Left renal pelvis (tissue), 4 donors: ENCODE results near the gene CHST3. TPM values are rescaled to one million over a fixed set of nuclear protein-coding genes. Genes with fewer than 3 reads are reported as not detected.
"Not testable (repeated sequence)": the region's sequence is repeated elsewhere in the genome, so short reads cannot be mapped to it uniquely, and the experiment has no call there.

Source experiments
- DNase-seq, 4 donors: peaks; one replicate each; pipeline ENCODE4 v3.0.0-alpha.2; 2013; ENCODE audit warnings: low read depth in 4 of 4, low spot score in 3 of 4
- polyA plus RNA-seq, 4 donors: library from polyadenylated mRNA; unstranded; fragments of 120-200 nt; gene quantifications; one replicate each; pipeline ENCODE4 v1.2.1, GENCODE V29; 2013; ENCODE audit not compliant: insufficient read length in 4 of 4

The CHST3 gene
- polyA plus RNA-seq, 4 donors, result 15.9 to 19.9 (median 18.7) TPM

GRCh38 chr10:72026278-72027111 lies 62.3 kb downstream of the CHST3 start:
- DNase-seq, result no peak

- DNase-seq, result no peak
Measured at GRCh38 chr10:72027498-72027897, 63.3 kb downstream of the CHST3 start.

GRCh38 chr10:72029414-72029813 lies 65.2 kb downstream of the CHST3 start:
- DNase-seq, result no peak

GRCh38 chr10:72030762-72031543 lies 66.8 kb downstream of the CHST3 start:
- DNase-seq, result no peak

- DNase-seq, result no peak
Measured at GRCh38 chr10:72031706-72032105, 67.5 kb downstream of the CHST3 start.

GRCh38 chr10:72032409-72033162 lies 68.4 kb downstream of the CHST3 start:
- DNase-seq, result not testable (repeated sequence)

- DNase-seq, result no peak
Measured at GRCh38 chr10:72034040-72034499, 69.9 kb downstream of the CHST3 start.

GRCh38 chr10:72034761-72035160 lies 70.6 kb downstream of the CHST3 start:
- DNase-seq, result no peak

- DNase-seq, result no peak
Measured at GRCh38 chr10:72035252-72035887, 71.2 kb downstream of the CHST3 start.

GRCh38 chr10:72037266-72037665 lies 73.1 kb downstream of the CHST3 start:
- no peak for DNase-seq

- no peak for DNase-seq
Measured at GRCh38 chr10:72037811-72038210, 73.6 kb downstream of the CHST3 start.

GRCh38 chr10:72038458-72039001 lies 74.3 kb downstream of the CHST3 start:
- no peak for DNase-seq

- no peak for DNase-seq
Measured at GRCh38 chr10:72039377-72039776, 75.2 kb downstream of the CHST3 start.

GRCh38 chr10:72041491-72041890 lies 77.3 kb downstream of the CHST3 start:
- DNase-seq, result no peak

GRCh38 chr10:72043016-72043834 lies 79.0 kb downstream of the CHST3 start:
- DNase-seq, result no peak

- no peak for DNase-seq
Measured at GRCh38 chr10:72044417-72045041, 80.3 kb downstream of the CHST3 start.

GRCh38 chr10:72045586-72045985 lies 81.4 kb downstream of the CHST3 start:
- DNase-seq, result no peak

GRCh38 chr10:72048450-72049124 lies 84.4 kb downstream of the CHST3 start:
- DNase-seq, result peak; percentile 85 to 92 (median 90)
